Ishikawa (cell line): ENCODE data around the gene RNF183.

ENCODE experiments used
- CEBPB ChIP-seq: IDR thresholded peaks from 2 replicates; pipeline ENCODE4 v1.6.1; 2012
- CREB1 ChIP-seq: IDR thresholded peaks from 2 replicates; pipeline ENCODE4 v1.6.1; 2012; ENCODE audit warnings: low read depth
- EGR1 ChIP-seq: IDR thresholded peaks from 2 replicates; pipeline ENCODE4 v1.6.1; 2012
- EP300 ChIP-seq: IDR thresholded peaks from 2 replicates; pipeline ENCODE4 v1.6.1; 2012; ENCODE audit warnings: borderline replicate concordance
- FOXM1 ChIP-seq: IDR thresholded peaks from 2 replicates; pipeline ENCODE4 v1.6.1; 2012; ENCODE audit warnings: low read depth, borderline replicate concordance
- MAX ChIP-seq: IDR thresholded peaks from 2 replicates; pipeline ENCODE4 v1.6.1; 2012
- RAD21 ChIP-seq: IDR thresholded peaks from 2 replicates; pipeline ENCODE4 v1.6.1; 2012; ENCODE audit warnings: low read depth
- REST ChIP-seq: IDR thresholded peaks from 2 replicates; pipeline ENCODE4 v1.6.1; 2012; ENCODE audit warnings: low read depth, mild to moderate bottlenecking
- TAF1 ChIP-seq: IDR thresholded peaks from 2 replicates; pipeline ENCODE4 v1.6.1; 2012; ENCODE audit warnings: low read depth, mild to moderate bottlenecking
- TCF12 ChIP-seq: IDR thresholded peaks from 2 replicates; pipeline ENCODE4 v1.6.1; 2012; ENCODE audit warnings: low read depth
- TEAD4 ChIP-seq: IDR thresholded peaks from 2 replicates; pipeline ENCODE4 v1.6.1; 2012
- USF1 ChIP-seq: IDR thresholded peaks from 2 replicates; pipeline ENCODE4 v1.6.1; 2012
- YY1 ChIP-seq: IDR thresholded peaks from 2 replicates; pipeline ENCODE4 v1.6.1; 2012; ENCODE audit warnings: low read depth
- ZBTB7A ChIP-seq: IDR thresholded peaks from 2 replicates; pipeline ENCODE4 v1.6.1; 2012; ENCODE audit warnings: low read depth

Gene RNF183

GRCh38 chr9:113320051-113320450 lies 16.9 kb upstream of the RNF183 start:
- TF ChIP-seq CEBPB (no peak), REST (no peak), EGR1 (no peak), FOXM1 (no peak), YY1 (no peak), EP300 (no peak), TCF12 (no peak)

- TF ChIP-seq CEBPB (no peak), YY1 (no peak), EGR1 (no peak), USF1 (no peak), FOXM1 (no peak), MAX (no peak), EP300 (no peak), REST (no peak), TCF12 (no peak), TAF1 (no peak)
Observed at GRCh38 chr9:113319054-113319453, 15.9 kb upstream of the RNF183 start.

GRCh38 chr9:113317777-113318176 lies 14.6 kb upstream of the RNF183 start:
- TF ChIP-seq TAF1: no peak
- no peak for TF ChIP-seq TEAD4
- TF ChIP-seq FOXM1: no peak
- TF ChIP-seq MAX: no peak
- TF ChIP-seq YY1: no peak

GRCh38 chr9:113316030-113316429 lies 12.9 kb upstream of the RNF183 start:
- TF ChIP-seq ZBTB7A: no peak
- TF ChIP-seq REST: no peak
- no peak for TF ChIP-seq EP300
- TF ChIP-seq USF1: no peak
- TF ChIP-seq TCF12: no peak
- no peak for TF ChIP-seq CREB1
- TF ChIP-seq FOXM1: no peak
- TF ChIP-seq EGR1: no peak
- no peak for TF ChIP-seq MAX
- no peak for TF ChIP-seq RAD21

GRCh38 chr9:113315231-113315630 lies 12.1 kb upstream of the RNF183 start:
- TF ChIP-seq CEBPB (no peak), EP300 (no peak), TCF12 (no peak), TEAD4 (no peak), CREB1 (no peak), MAX (no peak)
